Upper lobe of left lung (tissue), 4 donors: ENCODE measurements around the gene NKAIN2.

Source experiments
- EP300 ChIP-seq, 4 donors: sonication (generic); formaldehyde crosslinking; IDR thresholded peaks; one replicate each; pipeline ENCODE4 v1.5.1; 2017; ENCODE audit warnings: antibody characterized with exemption in 4 of 4, control low read depth in 2 of 4
- POLR2A ChIP-seq, 4 donors: fragments of 450-650 bp; IDR thresholded peaks; one replicate each; pipeline ENCODE4 v1.5.1; 2016 to 2017; ENCODE audit warnings: antibody characterized with exemption in 4 of 4, mild to moderate bottlenecking in 2 of 4
- POLR2AphosphoS5 ChIP-seq, 2 donors: sonication (generic); formaldehyde crosslinking; IDR thresholded peaks; one replicate each; pipeline ENCODE4 v1.5.1; 2017; ENCODE audit warnings: antibody characterized with exemption in 2 of 2
- TF ChIP-seq, protein P1 (sequence below), 6 experiments: fragments of 450-650 bp in 4 of 6; fragments of 200-600 bp in 2 of 6; sonication (generic) in 2 of 6; IDR thresholded peaks; one replicate each; pipeline ENCODE4 v1.5.1; 2016 to 2019; ENCODE audit warnings: antibody characterized with exemption in 6 of 6

DNA sequence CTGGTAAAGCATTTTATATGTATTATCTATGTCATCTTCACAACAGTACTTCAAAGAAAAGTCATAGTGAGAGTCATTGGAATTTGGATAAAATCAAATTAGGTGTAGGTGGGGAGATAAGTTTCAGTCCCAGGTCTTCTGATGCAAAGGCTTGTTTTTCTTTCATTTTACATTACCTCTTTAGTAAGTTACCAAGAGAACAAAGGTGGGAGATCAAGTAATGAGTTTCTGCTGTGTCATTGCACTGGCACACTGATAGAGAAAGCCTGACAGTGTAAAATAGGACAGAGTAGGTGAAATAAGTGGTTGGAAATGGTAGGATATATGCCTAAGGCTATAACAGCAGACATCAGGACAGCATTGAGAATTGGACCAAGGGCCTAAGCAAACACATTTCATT lies 250.4 kb downstream of the NKAIN2 start:
- TF ChIP-seq, protein P1, sequence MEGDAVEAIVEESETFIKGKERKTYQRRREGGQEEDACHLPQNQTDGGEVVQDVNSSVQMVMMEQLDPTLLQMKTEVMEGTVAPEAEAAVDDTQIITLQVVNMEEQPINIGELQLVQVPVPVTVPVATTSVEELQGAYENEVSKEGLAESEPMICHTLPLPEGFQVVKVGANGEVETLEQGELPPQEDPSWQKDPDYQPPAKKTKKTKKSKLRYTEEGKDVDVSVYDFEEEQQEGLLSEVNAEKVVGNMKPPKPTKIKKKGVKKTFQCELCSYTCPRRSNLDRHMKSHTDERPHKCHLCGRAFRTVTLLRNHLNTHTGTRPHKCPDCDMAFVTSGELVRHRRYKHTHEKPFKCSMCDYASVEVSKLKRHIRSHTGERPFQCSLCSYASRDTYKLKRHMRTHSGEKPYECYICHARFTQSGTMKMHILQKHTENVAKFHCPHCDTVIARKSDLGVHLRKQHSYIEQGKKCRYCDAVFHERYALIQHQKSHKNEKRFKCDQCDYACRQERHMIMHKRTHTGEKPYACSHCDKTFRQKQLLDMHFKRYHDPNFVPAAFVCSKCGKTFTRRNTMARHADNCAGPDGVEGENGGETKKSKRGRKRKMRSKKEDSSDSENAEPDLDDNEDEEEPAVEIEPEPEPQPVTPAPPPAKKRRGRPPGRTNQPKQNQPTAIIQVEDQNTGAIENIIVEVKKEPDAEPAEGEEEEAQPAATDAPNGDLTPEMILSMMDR (IDR thresholded peaks at IDR 0.05): no peak
- no peak for TF ChIP-seq POLR2A (IDR thresholded peaks at IDR 0.05)
- TF ChIP-seq EP300 (IDR thresholded peaks at IDR 0.05): no peak
- no peak for TF ChIP-seq POLR2AphosphoS5 (IDR thresholded peaks at IDR 0.05)
